Ovary (tissue), 9 donors: ENCODE measurements around the gene TBXAS1. TPM values are rescaled to one million over a fixed set of nuclear protein-coding genes. Genes with fewer than 3 reads are reported as not detected.

Experiments
- DNase-seq, 5 donors: peaks; one replicate each; pipeline ENCODE4 v3.0.0-alpha.2; 2019 to 2020
- H3K27ac ChIP-seq, 2 donors: fragments of 200-600 bp; one replicate each; pipeline versions ENCODE4 v1.5.1 to v1.8.0; 2019 to 2022
- H3K27me3 ChIP-seq: fragments of 200-600 bp; one replicate; pipeline ENCODE4 v1.8.0; 2022
- H3K36me3 ChIP-seq: fragments of 200-600 bp; sonication (generic); one replicate; pipeline ENCODE4 v1.5.1; 2019
- H3K4me1 ChIP-seq: one replicate; pipeline ENCODE4 v1.8.1; 2013; ENCODE audit warnings: mild to moderate bottlenecking, moderate library complexity; ENCODE audit not compliant: insufficient read depth
- H3K4me3 ChIP-seq: fragments of 200-600 bp; sonication (generic); one replicate; pipeline ENCODE4 v1.5.1; 2017
- H3K9me3 ChIP-seq, 2 donors: fragments of 200-600 bp in 1 of 2; sonication (generic) in 1 of 2; one replicate each; pipeline versions ENCODE4 v1.5.1 to v1.8.1; 2013 to 2019; ENCODE audit warnings: mild to moderate bottlenecking in 1 of 2, moderate library complexity in 1 of 2
- CTCF ChIP-seq, 3 donors: fragments of 450-650 bp in 2 of 3; fragments of 200-600 bp in 1 of 3; IDR thresholded peaks; one replicate each; pipeline versions ENCODE4 v1.5.1 to v1.8.0; 2016 to 2022; ENCODE audit warnings: antibody characterized with exemption in 3 of 3, mild to moderate bottlenecking in 1 of 3
- EP300 ChIP-seq: sonication (generic); formaldehyde crosslinking; IDR thresholded peaks from one replicate; pipeline ENCODE4 v1.6.1; 2017; ENCODE audit warnings: antibody characterized with exemption
- POLR2A ChIP-seq: fragments of 450-650 bp; IDR thresholded peaks from one replicate; pipeline ENCODE4 v1.6.1; 2017; ENCODE audit warnings: antibody characterized with exemption, mild to moderate bottlenecking, moderate library complexity
- WGBS, 3 donors: extraction: QIAGEN DNeasy Blood & Tissue Kit in 1 of 3; methylation state at CpG; one replicate each; pipeline versions ENCODE4 v1.1.5 to v1.1.7; 2013 to 2017; 5-methylcytosine and 5-hydroxymethylcytosine counted together
- intact Hi-C, 4 donors: fragments of 100-400 bp; cut with DNase I; formaldehyde crosslinking; loops; one replicate each; pipeline versions ENCODE4 v1.11.0 to v1.15.1; 2022 to 2023
- polyA plus RNA-seq, 2 donors: library from polyadenylated mRNA; stranded (reverse); fragments of 200-250 nt in 1 of 2; fragments of 350-450 nt in 1 of 2; fragmentation: Illumina TruSeq in 1 of 2; extraction: RNeasy Lipid Tissue Mini Kit (QIAGEN cat#74804) in 1 of 2; gene quantifications; one replicate each; pipeline ENCODE4 v1.2.3, GENCODE V29; 2013 to 2014
- total RNA-seq, 7 donors: library from RNA; depleted of rRNA in 2 of 7; stranded (reverse); fragments of >200 nt in 2 of 7; fragmentation: NEBNext Ultra II Directional in 3 of 7; extraction: Animal tissue kit (Norgen Biotek cat#: 25700) in 3 of 7; gene quantifications; one replicate each; pipeline versions ENCODE4 v1.1.0 to v1.2.4, GENCODE V29; 2016 to 2023
- donor health status: DM: no; HTN: no; CAD: no; lungs with moderate emphysema.
- donor health status: DM: no; HTN: no; CAD: no.
- donor health status: Bipolar disorder and iron deficiency.
- donor health status: DM: yes; HTN: yes; CAD: no.
- donor health status: DM: no; HTN: no; CAD: no.
- donor health status: DM: yes; HTN: yes; CAD: no.

The TBXAS1 gene
- total and polyA plus RNA-seq, 9 donors, result 3.1 to 16.8 (median 9.0) TPM

GRCh38 chr7:139932531-139932930 is 103.5 kb downstream of the TBXAS1 start:
- no peaks in the 10 kb centered on the region for H3K4me1 ChIP-seq
- H3K36me3 ChIP-seq, result no peaks in the 10 kb centered on the region
- H3K4me3 ChIP-seq, result no peak overlapping the region
- no peak for DNase-seq
- H3K27me3 ChIP-seq, result no peaks in the 10 kb centered on the region
- H3K9me3 ChIP-seq, result no peaks in the 10 kb centered on the region
- intact Hi-C loops, result no loop called here
- TF ChIP-seq EP300 (no peak), POLR2A (no peak), CTCF (IDR thresholded peaks at IDR 0.05) (no peak)
- H3K27ac ChIP-seq, result no peak overlapping the region

- no peak for DNase-seq
- H3K27me3 ChIP-seq, result no peaks in the 10 kb centered on the region
- no peaks in the 10 kb centered on the region for H3K9me3 ChIP-seq
- H3K36me3 ChIP-seq, result no peaks in the 10 kb centered on the region
- TF ChIP-seq CTCF (IDR thresholded peaks at IDR 0.05), result no peak
- no peak for TF ChIP-seq POLR2A
- no peak for TF ChIP-seq EP300
- H3K27ac ChIP-seq, result no peak overlapping the region
- 35 to 37% (median 36%) methylated on average over 2 of the region's 2 CpGs for WGBS, 3 donors
- intact Hi-C loops, result no loop called here
- H3K4me1 ChIP-seq, result no peaks in the 10 kb centered on the region
- H3K4me3 ChIP-seq, result no peak overlapping the region
Measured at GRCh38 chr7:139936760-139937310, 107.8 kb downstream of the TBXAS1 start.

GRCh38 chr7:139937715-139938114 is 108.7 kb downstream of the TBXAS1 start:
- Histone ChIP-seq H3K4me1 (no peaks in the 10 kb centered on the region), H3K36me3 (no peaks in the 10 kb centered on the region), H3K27ac (no peak overlapping the region), H3K27me3 (no peaks in the 10 kb centered on the region), H3K9me3 (no peaks in the 10 kb centered on the region), H3K4me3 (no peak overlapping the region)
- WGBS, 3 donors, result 63 to 74% (median 65%) methylated on average over 6 of the region's 6 CpGs
- TF ChIP-seq POLR2A (no peak), CTCF (IDR thresholded peaks at IDR 0.05) (no peak), EP300 (no peak)
- DNase-seq, result no peak
- intact Hi-C loops, result no loop called here

- Histone ChIP-seq H3K27me3 (no peaks in the 10 kb centered on the region), H3K4me1 (no peaks in the 10 kb centered on the region), H3K36me3 (no peaks in the 10 kb centered on the region), H3K27ac (no peak overlapping the region), H3K4me3 (no peak overlapping the region), H3K9me3 (peaks cover 0 to 4% of the 10 kb centered on the region in 2 donors)
- no peak for DNase-seq
- 75 to 88% (median 83%) methylated on average over 2 of the region's 2 CpGs for WGBS, 3 donors
- TF ChIP-seq CTCF (IDR thresholded peaks at IDR 0.05), result no peak
- intact Hi-C loops, result no loop called here
Measured at GRCh38 chr7:139940866-139941265, 111.8 kb downstream of the TBXAS1 start.
